HCT116 (cell line): Measurements from ENCODE around the gene CD300LB. TPM values are rescaled to one million over a fixed set of nuclear protein-coding genes. Genes with fewer than 3 reads are reported as not detected.

Experiments
- total RNA-seq: library from RNA; stranded (reverse); gene quantifications from one replicate; pipeline ENCODE4 v1.2.1, GENCODE V29; 2021; ENCODE audit not compliant: unreplicated experiment

Gene CD300LB
- total RNA-seq, 1 experiment from 2014 or later = not detected

Other genes with a start within 250 kb of the CD300LB start
- gene KIF19, start 205.2 kb downstream of the CD300LB start, total RNA-seq = 0.15 TPM
- not detected for gene BTBD17, start 169.6 kb downstream of the CD300LB start, total RNA-seq
- not detected for gene GPR142, start 164.0 kb downstream of the CD300LB start, total RNA-seq
- 54.4 TPM for gene GPRC5C, start 99.4 kb downstream of the CD300LB start, total RNA-seq
- 0.71 TPM for gene CD300A, start 64.8 kb downstream of the CD300LB start, total RNA-seq
- 0.15 TPM for gene CD300C, start 14.6 kb upstream of the CD300LB start, total RNA-seq
- not detected for gene CD300H, start 36.0 kb upstream of the CD300LB start, total RNA-seq
- gene CD300LD, start 60.8 kb upstream of the CD300LB start, total RNA-seq = not detected
- gene CD300E, start 92.3 kb upstream of the CD300LB start, total RNA-seq = not detected
- not detected for gene CD300LF, start 181.4 kb upstream of the CD300LB start, total RNA-seq
- 8.2 TPM for gene RAB37, start 205.8 kb upstream of the CD300LB start, total RNA-seq
- 129 TPM for gene NHERF1, start 217.2 kb upstream of the CD300LB start, total RNA-seq
- gene NAT9, start 244.9 kb upstream of the CD300LB start, total RNA-seq = 88.7 TPM